ENCODE data around the gene ABLIM2. TPM values are rescaled to one million over a fixed set of nuclear protein-coding genes. Genes with fewer than 3 reads are reported as not detected.

Gene ABLIM2
- total and polyA plus RNA-seq, 2 of the 13 experiments (the other 11 are each of a cell fraction or from before 2014, with no cell fraction given) = 0.20 to 0.37 TPM

GRCh38 chr4:8158710-8159536, at the start of gene ABLIM2 (continued):
- no peak for TF ChIP-seq UBTF (CRISPR knock-in tag; IDR thresholded peaks at IDR 0.05)
- peak; percentile 85 for TF ChIP-seq SUZ12 (IDR thresholded peaks at IDR 0.05; ENCODE audit: low read depth, low read length)
- TF ChIP-seq ZNF7 (CRISPR knock-in tag; IDR thresholded peaks at IDR 0.05) = no peak
- no peak for TF ChIP-seq LCORL (IDR thresholded peaks at IDR 0.05)
- TF ChIP-seq LCORL (CRISPR knock-in tag; IDR thresholded peaks at IDR 0.05) = no peak
- TF ChIP-seq, protein P1, sequence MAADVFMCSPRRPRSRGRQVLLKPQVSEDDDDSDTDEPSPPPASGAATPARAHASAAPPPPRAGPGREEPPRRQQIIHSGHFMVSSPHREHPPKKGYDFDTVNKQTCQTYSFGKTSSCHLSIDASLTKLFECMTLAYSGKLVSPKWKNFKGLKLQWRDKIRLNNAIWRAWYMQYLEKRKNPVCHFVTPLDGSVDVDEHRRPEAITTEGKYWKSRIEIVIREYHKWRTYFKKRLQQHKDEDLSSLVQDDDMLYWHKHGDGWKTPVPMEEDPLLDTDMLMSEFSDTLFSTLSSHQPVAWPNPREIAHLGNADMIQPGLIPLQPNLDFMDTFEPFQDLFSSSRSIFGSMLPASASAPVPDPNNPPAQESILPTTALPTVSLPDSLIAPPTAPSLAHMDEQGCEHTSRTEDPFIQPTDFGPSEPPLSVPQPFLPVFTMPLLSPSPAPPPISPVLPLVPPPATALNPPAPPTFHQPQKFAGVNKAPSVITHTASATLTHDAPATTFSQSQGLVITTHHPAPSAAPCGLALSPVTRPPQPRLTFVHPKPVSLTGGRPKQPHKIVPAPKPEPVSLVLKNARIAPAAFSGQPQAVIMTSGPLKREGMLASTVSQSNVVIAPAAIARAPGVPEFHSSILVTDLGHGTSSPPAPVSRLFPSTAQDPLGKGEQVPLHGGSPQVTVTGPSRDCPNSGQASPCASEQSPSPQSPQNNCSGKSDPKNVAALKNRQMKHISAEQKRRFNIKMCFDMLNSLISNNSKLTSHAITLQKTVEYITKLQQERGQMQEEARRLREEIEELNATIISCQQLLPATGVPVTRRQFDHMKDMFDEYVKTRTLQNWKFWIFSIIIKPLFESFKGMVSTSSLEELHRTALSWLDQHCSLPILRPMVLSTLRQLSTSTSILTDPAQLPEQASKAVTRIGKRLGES (CRISPR knock-in tag; IDR thresholded peaks at IDR 0.05; ENCODE audit: borderline replicate concordance) = no peak
- TF ChIP-seq NFE2L2 (IDR thresholded peaks at IDR 0.05; ENCODE audit: low read length) = no peak
- TF ChIP-seq, protein P2, sequence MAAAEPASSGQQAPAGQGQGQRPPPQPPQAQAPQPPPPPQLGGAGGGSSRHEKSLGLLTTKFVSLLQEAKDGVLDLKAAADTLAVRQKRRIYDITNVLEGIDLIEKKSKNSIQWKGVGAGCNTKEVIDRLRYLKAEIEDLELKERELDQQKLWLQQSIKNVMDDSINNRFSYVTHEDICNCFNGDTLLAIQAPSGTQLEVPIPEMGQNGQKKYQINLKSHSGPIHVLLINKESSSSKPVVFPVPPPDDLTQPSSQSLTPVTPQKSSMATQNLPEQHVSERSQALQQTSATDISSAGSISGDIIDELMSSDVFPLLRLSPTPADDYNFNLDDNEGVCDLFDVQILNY (CRISPR knock-in tag; conservative IDR thresholded peaks at IDR 0.05) = no peak
- TF ChIP-seq, protein P3, sequence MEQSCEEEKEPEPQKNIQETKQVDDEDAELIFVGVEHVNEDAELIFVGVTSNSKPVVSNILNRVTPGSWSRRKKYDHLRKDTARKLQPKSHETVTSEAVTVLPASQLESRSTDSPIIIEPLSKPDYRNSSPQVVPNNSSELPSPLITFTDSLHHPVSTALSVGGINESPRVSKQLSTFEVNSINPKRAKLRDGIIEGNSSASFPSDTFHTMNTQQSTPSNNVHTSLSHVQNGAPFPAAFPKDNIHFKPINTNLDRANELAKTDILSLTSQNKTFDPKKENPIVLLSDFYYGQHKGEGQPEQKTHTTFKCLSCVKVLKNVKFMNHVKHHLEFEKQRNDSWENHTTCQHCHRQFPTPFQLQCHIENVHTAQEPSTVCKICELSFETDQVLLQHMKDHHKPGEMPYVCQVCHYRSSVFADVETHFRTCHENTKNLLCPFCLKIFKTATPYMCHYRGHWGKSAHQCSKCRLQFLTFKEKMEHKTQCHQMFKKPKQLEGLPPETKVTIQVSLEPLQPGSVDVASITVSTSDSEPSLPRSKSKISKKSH (CRISPR knock-in tag; IDR thresholded peaks at IDR 0.05; ENCODE audit: borderline replicate concordance) = no peak; the same call in 1 of the 2 replicates
- TF ChIP-seq SAFB2 (CRISPR knock-in tag; IDR thresholded peaks at IDR 0.05; ENCODE audit: borderline replicate concordance, low read depth) = no peak
- no peak for TF ChIP-seq ZBTB42 (CRISPR knock-in tag; IDR thresholded peaks at IDR 0.05)
- no peak for TF ChIP-seq TOE1 (CRISPR knock-in tag; IDR thresholded peaks at IDR 0.05)
- TF ChIP-seq MLLT10 (CRISPR knock-in tag; IDR thresholded peaks at IDR 0.05) = no peak
- no peak for TF ChIP-seq GPN1 (CRISPR knock-in tag; IDR thresholded peaks at IDR 0.05; ENCODE audit: borderline replicate concordance)
- TF ChIP-seq, protein P4, sequence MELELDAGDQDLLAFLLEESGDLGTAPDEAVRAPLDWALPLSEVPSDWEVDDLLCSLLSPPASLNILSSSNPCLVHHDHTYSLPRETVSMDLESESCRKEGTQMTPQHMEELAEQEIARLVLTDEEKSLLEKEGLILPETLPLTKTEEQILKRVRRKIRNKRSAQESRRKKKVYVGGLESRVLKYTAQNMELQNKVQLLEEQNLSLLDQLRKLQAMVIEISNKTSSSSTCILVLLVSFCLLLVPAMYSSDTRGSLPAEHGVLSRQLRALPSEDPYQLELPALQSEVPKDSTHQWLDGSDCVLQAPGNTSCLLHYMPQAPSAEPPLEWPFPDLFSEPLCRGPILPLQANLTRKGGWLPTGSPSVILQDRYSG (CRISPR knock-in tag; IDR thresholded peaks at IDR 0.05) = no peak
- no peak for TF ChIP-seq ZNF652 (CRISPR knock-in tag; IDR thresholded peaks at IDR 0.05; ENCODE audit: borderline replicate concordance, low read depth)
- TF ChIP-seq ZBTB8A (CRISPR knock-in tag; IDR thresholded peaks at IDR 0.05; ENCODE audit: borderline replicate concordance, low read depth) = no peak
- 0 out of 2 replicates have a peak, but pooled peaks have one; percentile 90 for TF ChIP-seq ZNF383 (CRISPR knock-in tag; IDR thresholded peaks at IDR 0.05; ENCODE audit: borderline replicate concordance)
- peak; percentile 63 for TF ChIP-seq PHF5A (CRISPR knock-in tag; IDR thresholded peaks at IDR 0.05; ENCODE audit: low read depth, unreplicated experiment)
- TF ChIP-seq BORCS8-MEF2B (CRISPR knock-in tag; IDR thresholded peaks at IDR 0.05) = 0 out of 2 replicates have a peak, but pooled peaks have one; percentile 50

All from HepG2 (cell line).